ENCODE measurements around the gene USP10.

The USP10 gene

DNA sequence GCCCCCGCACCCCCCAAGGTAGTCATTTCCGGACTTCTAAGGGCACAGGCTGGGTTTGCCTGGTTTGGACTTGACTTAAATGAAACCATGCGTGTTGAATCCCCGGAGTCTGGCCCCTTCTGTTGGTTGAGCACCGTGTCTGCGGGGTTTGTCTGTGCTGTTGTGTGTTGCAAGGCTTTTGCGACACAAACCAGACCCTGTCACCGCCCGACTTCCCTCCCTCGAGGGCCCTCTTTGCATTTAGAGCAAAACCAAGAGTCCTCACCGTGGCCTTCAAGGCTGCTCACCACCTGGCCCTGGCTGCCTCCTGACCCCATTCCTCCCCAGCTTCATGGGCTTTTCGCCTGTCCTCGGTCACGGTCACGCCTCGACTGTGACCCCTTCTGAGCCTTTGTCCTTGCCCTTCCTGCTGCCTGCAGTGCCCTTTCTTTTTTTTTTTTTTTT is 127.4 kb downstream of the USP10 start:
- TF ChIP-seq EGR1 (IDR thresholded peaks at IDR 0.05), result no peak
- no peak for TF ChIP-seq RAD21 (IDR thresholded peaks at IDR 0.05; ENCODE audit: low read depth)
- TF ChIP-seq, protein P1, sequence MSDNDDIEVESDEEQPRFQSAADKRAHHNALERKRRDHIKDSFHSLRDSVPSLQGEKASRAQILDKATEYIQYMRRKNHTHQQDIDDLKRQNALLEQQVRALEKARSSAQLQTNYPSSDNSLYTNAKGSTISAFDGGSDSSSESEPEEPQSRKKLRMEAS (IDR thresholded peaks at IDR 0.05), result no peak
- TF ChIP-seq FOXM1 (IDR thresholded peaks at IDR 0.05; ENCODE audit: borderline replicate concordance, low read depth), result no peak
- TF ChIP-seq YY1 (IDR thresholded peaks at IDR 0.05; ENCODE audit: low read depth), result no peak
- no peak for TF ChIP-seq TAF1 (IDR thresholded peaks at IDR 0.05; ENCODE audit: low read depth)
- TF ChIP-seq, protein P2, sequence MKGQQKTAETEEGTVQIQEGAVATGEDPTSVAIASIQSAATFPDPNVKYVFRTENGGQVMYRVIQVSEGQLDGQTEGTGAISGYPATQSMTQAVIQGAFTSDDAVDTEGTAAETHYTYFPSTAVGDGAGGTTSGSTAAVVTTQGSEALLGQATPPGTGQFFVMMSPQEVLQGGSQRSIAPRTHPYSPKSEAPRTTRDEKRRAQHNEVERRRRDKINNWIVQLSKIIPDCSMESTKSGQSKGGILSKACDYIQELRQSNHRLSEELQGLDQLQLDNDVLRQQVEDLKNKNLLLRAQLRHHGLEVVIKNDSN (IDR thresholded peaks at IDR 0.05), result no peak
- no peak for TF ChIP-seq CEBPB (IDR thresholded peaks at IDR 0.05)
- no peak for TF ChIP-seq TEAD4 (IDR thresholded peaks at IDR 0.05)
- no peak for TF ChIP-seq NFIC (IDR thresholded peaks at IDR 0.05)
- no peak for TF ChIP-seq TCF12 (IDR thresholded peaks at IDR 0.05; ENCODE audit: low read depth)
- no peak for TF ChIP-seq CREB1 (IDR thresholded peaks at IDR 0.05; ENCODE audit: low read depth)
- no peak for TF ChIP-seq EP300 (IDR thresholded peaks at IDR 0.05; ENCODE audit: borderline replicate concordance)
- TF ChIP-seq ZBTB7A (IDR thresholded peaks at IDR 0.05; ENCODE audit: low read depth), result no peak
- TF ChIP-seq, protein P3, sequence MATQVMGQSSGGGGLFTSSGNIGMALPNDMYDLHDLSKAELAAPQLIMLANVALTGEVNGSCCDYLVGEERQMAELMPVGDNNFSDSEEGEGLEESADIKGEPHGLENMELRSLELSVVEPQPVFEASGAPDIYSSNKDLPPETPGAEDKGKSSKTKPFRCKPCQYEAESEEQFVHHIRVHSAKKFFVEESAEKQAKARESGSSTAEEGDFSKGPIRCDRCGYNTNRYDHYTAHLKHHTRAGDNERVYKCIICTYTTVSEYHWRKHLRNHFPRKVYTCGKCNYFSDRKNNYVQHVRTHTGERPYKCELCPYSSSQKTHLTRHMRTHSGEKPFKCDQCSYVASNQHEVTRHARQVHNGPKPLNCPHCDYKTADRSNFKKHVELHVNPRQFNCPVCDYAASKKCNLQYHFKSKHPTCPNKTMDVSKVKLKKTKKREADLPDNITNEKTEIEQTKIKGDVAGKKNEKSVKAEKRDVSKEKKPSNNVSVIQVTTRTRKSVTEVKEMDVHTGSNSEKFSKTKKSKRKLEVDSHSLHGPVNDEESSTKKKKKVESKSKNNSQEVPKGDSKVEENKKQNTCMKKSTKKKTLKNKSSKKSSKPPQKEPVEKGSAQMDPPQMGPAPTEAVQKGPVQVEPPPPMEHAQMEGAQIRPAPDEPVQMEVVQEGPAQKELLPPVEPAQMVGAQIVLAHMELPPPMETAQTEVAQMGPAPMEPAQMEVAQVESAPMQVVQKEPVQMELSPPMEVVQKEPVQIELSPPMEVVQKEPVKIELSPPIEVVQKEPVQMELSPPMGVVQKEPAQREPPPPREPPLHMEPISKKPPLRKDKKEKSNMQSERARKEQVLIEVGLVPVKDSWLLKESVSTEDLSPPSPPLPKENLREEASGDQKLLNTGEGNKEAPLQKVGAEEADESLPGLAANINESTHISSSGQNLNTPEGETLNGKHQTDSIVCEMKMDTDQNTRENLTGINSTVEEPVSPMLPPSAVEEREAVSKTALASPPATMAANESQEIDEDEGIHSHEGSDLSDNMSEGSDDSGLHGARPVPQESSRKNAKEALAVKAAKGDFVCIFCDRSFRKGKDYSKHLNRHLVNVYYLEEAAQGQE (IDR thresholded peaks at IDR 0.05; ENCODE audit: low read depth), result no peak

DNA sequence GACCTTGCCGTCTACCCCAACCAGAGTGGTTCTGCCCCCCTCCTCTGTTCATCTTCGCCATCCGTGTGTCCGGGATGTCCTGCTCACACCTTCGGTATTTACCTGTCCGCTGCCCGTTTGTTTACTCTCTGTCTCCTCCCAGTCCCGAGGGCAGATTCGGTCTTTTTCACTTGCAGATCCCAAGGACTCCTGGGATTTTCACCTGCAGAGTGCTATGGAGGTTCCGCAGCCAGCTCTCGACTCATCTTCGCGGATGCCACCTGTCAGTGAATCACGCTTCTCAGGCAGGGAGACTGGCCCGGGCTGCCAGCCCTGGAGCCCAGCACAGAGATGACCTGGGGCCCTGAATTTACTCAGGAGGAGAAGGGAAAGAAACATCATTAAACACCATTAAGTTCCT is 128.1 kb downstream of the USP10 start:
- TF ChIP-seq, protein P2 (IDR thresholded peaks at IDR 0.05), result no peak
- TF ChIP-seq TEAD4 (IDR thresholded peaks at IDR 0.05) (no peak), EGR1 (IDR thresholded peaks at IDR 0.05) (no peak), FOXM1 (IDR thresholded peaks at IDR 0.05; ENCODE audit: borderline replicate concordance, low read depth) (no peak), TCF12 (IDR thresholded peaks at IDR 0.05; ENCODE audit: low read depth) (no peak), EP300 (IDR thresholded peaks at IDR 0.05; ENCODE audit: borderline replicate concordance) (no peak), CREB1 (IDR thresholded peaks at IDR 0.05; ENCODE audit: low read depth) (no peak), NFIC (IDR thresholded peaks at IDR 0.05) (no peak), RAD21 (IDR thresholded peaks at IDR 0.05; ENCODE audit: low read depth) (no peak), TAF1 (IDR thresholded peaks at IDR 0.05; ENCODE audit: low read depth) (no peak), YY1 (IDR thresholded peaks at IDR 0.05; ENCODE audit: low read depth) (no peak), ZBTB7A (IDR thresholded peaks at IDR 0.05; ENCODE audit: low read depth) (no peak), CEBPB (IDR thresholded peaks at IDR 0.05) (no peak)
- TF ChIP-seq, protein P3 (IDR thresholded peaks at IDR 0.05; ENCODE audit: low read depth), result no peak
- TF ChIP-seq, protein P1 (IDR thresholded peaks at IDR 0.05), result no peak

DNA sequence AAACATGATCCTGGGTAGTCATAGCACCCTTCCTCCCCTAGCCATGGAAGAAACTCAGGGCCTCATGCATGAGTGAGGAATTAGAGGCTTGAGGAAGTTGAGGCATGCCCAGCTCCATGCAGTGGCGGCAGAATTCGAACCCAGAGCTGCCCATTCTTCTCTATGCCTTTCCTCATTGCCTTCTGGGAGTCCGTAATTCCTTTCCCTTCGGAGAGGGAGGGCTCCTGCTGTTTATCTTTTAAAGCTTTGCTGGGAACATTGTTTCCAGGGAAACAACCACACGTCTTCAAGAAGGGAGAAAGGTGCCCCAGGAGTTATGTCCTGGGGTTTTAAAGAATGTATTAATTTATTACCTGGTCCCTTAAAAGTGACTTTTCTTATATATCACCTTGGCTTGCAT is 128.5 kb downstream of the USP10 start:
- TF ChIP-seq TEAD4 (IDR thresholded peaks at IDR 0.05), result no peak
- no peak for TF ChIP-seq FOXM1 (IDR thresholded peaks at IDR 0.05; ENCODE audit: borderline replicate concordance, low read depth)
- TF ChIP-seq TAF1 (IDR thresholded peaks at IDR 0.05; ENCODE audit: low read depth), result no peak
- TF ChIP-seq, protein P2 (IDR thresholded peaks at IDR 0.05), result no peak
- no peak for TF ChIP-seq YY1 (IDR thresholded peaks at IDR 0.05; ENCODE audit: low read depth)
- no peak for TF ChIP-seq ZBTB7A (IDR thresholded peaks at IDR 0.05; ENCODE audit: low read depth)
- no peak for TF ChIP-seq CREB1 (IDR thresholded peaks at IDR 0.05; ENCODE audit: low read depth)
- no peak for TF ChIP-seq EP300 (IDR thresholded peaks at IDR 0.05; ENCODE audit: borderline replicate concordance)
- TF ChIP-seq, protein P1 (IDR thresholded peaks at IDR 0.05), result no peak
- no peak for TF ChIP-seq NFIC (IDR thresholded peaks at IDR 0.05)
- TF ChIP-seq, protein P3 (IDR thresholded peaks at IDR 0.05; ENCODE audit: low read depth), result no peak
- TF ChIP-seq TCF12 (IDR thresholded peaks at IDR 0.05; ENCODE audit: low read depth), result no peak
- no peak for TF ChIP-seq EGR1 (IDR thresholded peaks at IDR 0.05)
- no peak for TF ChIP-seq CEBPB (IDR thresholded peaks at IDR 0.05)
- no peak for TF ChIP-seq RAD21 (IDR thresholded peaks at IDR 0.05; ENCODE audit: low read depth)
